Neural progenitor cell (in vitro differentiated cells): ENCODE results near the gene DLGAP3.

Experiments
- EZH2 ChIP-seq: fragments of 200-600 bp; sonication (generic); IDR thresholded peaks from 2 replicates; pipeline ENCODE4 v1.6.1; 2017; ENCODE audit warnings: antibody characterized with exemption, mild to moderate bottlenecking, moderate library complexity
- EZH2phosphoT487 ChIP-seq: fragments of 200-600 bp; sonication (generic); IDR thresholded peaks from 2 replicates; pipeline ENCODE4 v1.6.1; 2017; ENCODE audit warnings: antibody characterized with exemption
- TF ChIP-seq, protein P1 (sequence below): fragments of 200-600 bp; sonication (generic); IDR thresholded peaks from 2 replicates; pipeline ENCODE4 v1.5.1; 2017; ENCODE audit warnings: antibody characterized with exemption, mild to moderate bottlenecking

DNA sequence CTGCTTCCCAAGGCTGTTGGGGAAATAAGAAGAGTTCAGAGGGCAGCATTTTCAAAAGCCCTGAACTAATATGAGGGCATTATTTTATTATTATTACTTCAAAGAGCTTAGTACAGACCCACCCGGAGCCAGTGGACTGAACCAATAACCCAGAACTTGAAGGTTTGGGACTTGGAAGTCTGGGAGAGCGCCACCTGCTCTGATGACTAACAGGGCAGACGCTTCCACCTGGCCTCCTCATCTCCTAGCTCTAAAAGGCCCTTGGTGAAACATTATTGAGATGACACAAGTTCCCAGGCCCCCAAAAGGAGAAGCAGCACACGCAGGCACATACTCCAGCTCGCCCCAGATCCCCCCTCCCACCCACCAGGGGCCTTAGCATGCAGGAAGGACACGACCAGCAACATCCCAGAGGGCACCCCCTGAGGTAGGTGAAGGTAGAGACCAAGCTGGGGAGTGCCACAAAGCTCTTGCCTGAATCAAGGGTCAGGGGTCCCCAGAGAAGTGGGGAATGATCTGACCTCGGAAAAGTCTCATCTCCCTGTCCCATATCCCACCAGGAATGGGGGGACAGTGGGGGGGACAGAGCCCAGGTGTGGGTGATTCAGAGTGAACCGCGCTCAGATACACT lies 1.3 kb downstream of the DLGAP3 start:
- TF ChIP-seq, protein P1, sequence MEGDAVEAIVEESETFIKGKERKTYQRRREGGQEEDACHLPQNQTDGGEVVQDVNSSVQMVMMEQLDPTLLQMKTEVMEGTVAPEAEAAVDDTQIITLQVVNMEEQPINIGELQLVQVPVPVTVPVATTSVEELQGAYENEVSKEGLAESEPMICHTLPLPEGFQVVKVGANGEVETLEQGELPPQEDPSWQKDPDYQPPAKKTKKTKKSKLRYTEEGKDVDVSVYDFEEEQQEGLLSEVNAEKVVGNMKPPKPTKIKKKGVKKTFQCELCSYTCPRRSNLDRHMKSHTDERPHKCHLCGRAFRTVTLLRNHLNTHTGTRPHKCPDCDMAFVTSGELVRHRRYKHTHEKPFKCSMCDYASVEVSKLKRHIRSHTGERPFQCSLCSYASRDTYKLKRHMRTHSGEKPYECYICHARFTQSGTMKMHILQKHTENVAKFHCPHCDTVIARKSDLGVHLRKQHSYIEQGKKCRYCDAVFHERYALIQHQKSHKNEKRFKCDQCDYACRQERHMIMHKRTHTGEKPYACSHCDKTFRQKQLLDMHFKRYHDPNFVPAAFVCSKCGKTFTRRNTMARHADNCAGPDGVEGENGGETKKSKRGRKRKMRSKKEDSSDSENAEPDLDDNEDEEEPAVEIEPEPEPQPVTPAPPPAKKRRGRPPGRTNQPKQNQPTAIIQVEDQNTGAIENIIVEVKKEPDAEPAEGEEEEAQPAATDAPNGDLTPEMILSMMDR: no peak
- TF ChIP-seq EZH2 (no peak), EZH2phosphoT487 (no peak)
